IMR-90 (cell line): ENCODE measurements around the gene TEDC1. TPM values are rescaled to one million over a fixed set of nuclear protein-coding genes. Genes with fewer than 3 reads are reported as not detected.

Experiments
- ATAC-seq: fragments of 200-7000 bp; cut with Tn5 transposase; 2 replicates; pipeline ENCODE4 v1.9.1; 2020; ENCODE audit warnings: low read depth, mild to moderate bottlenecking, moderate library complexity
- BruUV-seq: library from RNA; stranded (reverse); fragments of 400-500 nt; replicated peaks from 2 replicates; lab custom pipeline; 2021; lab: Mats Ljungman, UMichigan
- CTCF ChIA-PET: fragments of 300-600 bp; formaldehyde crosslinking; extraction: SDS; loops from one replicate; lab custom pipeline; 2021; ENCODE audit warnings: antibody characterized with exemption; lab: Yijun Ruan, JAX
- POLR2A ChIA-PET: fragments of 300-600 bp; sonication (Branson Sonifier 250); formaldehyde crosslinking; loops from one replicate; lab custom pipeline; 2022; ENCODE audit warnings: antibody characterized with exemption; ENCODE audit not compliant: unreplicated experiment; lab: Charles Lee
- DNase-seq: peaks from one replicate; pipeline ENCODE4 v3.0.0; 2013
- H2AFZ ChIP-seq: replicated peaks from 2 replicates; pipeline ENCODE3; 2013; ENCODE audit warnings: low read length, mild to moderate bottlenecking; ENCODE audit not compliant: poor library complexity
- H2AK5ac ChIP-seq: 2 replicates; pipeline ENCODE4 v1.6.1; 2013; ENCODE audit warnings: low read depth, low read length, inconsistent platforms
- H2AK9ac ChIP-seq: replicated peaks from 2 replicates; pipeline ENCODE3; 2013; ENCODE audit warnings: mild to moderate bottlenecking, low read depth, low read length, moderate library complexity; ENCODE audit not compliant: poor library complexity
- H2BK120ac ChIP-seq: 2 replicates; pipeline ENCODE4 v1.6.1; 2013; ENCODE audit warnings: low read depth, low read length, inconsistent platforms
- H2BK15ac ChIP-seq: 3 replicates; pipeline ENCODE4 v1.6.1; 2013; ENCODE audit warnings: low read depth, low read length, inconsistent platforms
- H2BK20ac ChIP-seq: 2 replicates; pipeline ENCODE4 v1.6.1; 2013; ENCODE audit warnings: low read depth, mild to moderate bottlenecking, inconsistent platforms, low read length, moderate library complexity
- H2BK5ac ChIP-seq: 2 replicates; pipeline ENCODE4 v1.6.1; 2013; ENCODE audit warnings: mild to moderate bottlenecking, low read depth, low read length, inconsistent platforms; ENCODE audit not compliant: poor library complexity, severe bottlenecking
- H3K14ac ChIP-seq: replicated peaks from 2 replicates; pipeline ENCODE4 v1.6.1; 2013; ENCODE audit warnings: low read depth, low read length, inconsistent platforms
- H3K18ac ChIP-seq: 2 replicates; pipeline ENCODE4 v1.6.1; 2013; ENCODE audit warnings: low read depth, low read length, control low read depth
- H3K23ac ChIP-seq: 2 replicates; pipeline ENCODE4 v1.6.1; 2013; ENCODE audit warnings: low read depth, low read length, inconsistent platforms
- H3K27ac ChIP-seq: 2 replicates; pipeline ENCODE4 v1.5.1; 2013; ENCODE audit warnings: mild to moderate bottlenecking, control low read depth, low read length; ENCODE audit not compliant: insufficient read depth
- H3K27me3 ChIP-seq: 2 replicates; pipeline ENCODE4 v1.6.1; 2013; ENCODE audit warnings: low read length; ENCODE audit not compliant: control insufficient read depth, insufficient read depth
- H3K36me3 ChIP-seq: 2 replicates; pipeline ENCODE4 v1.6.1; 2013; ENCODE audit warnings: low read length, mixed read lengths; ENCODE audit not compliant: control insufficient read depth, insufficient read depth
- H3K4ac ChIP-seq: 2 replicates; pipeline ENCODE4 v1.6.1; 2013; ENCODE audit warnings: low read depth, low read length, inconsistent platforms
- H3K4me1 ChIP-seq: 2 replicates; pipeline ENCODE4 v1.6.1; 2013; ENCODE audit warnings: low read length, mixed read lengths; ENCODE audit not compliant: control insufficient read depth, insufficient read depth
- H3K4me2 ChIP-seq: 2 replicates; pipeline ENCODE4 v1.6.1; 2013; ENCODE audit warnings: low read depth, mild to moderate bottlenecking, control low read depth, low read length, moderate library complexity
- H3K4me3 ChIP-seq: 2 replicates; pipeline ENCODE4 v1.5.1; 2013; ENCODE audit warnings: low read depth, mild to moderate bottlenecking, control low read depth, low read length, moderate library complexity; ENCODE audit not compliant: insufficient read depth
- H3K56ac ChIP-seq: 2 replicates; pipeline ENCODE4 v1.6.1; 2013; ENCODE audit warnings: low read length, inconsistent platforms; ENCODE audit not compliant: insufficient read depth; ENCODE audit errors: extremely low read depth
- H3K79me1 ChIP-seq, 2 experiments: 2 replicates each; pipeline ENCODE4 v1.6.1; 2013; ENCODE audit warnings: low read length in 2 of 2, inconsistent platforms in 1 of 2, low read depth in 1 of 2
- H3K9ac ChIP-seq: 2 replicates; pipeline ENCODE4 v1.6.1; 2013; ENCODE audit warnings: low read depth, low read length, control low read depth
- H3K9me1 ChIP-seq: 2 replicates; pipeline ENCODE4 v1.6.1; 2013; ENCODE audit warnings: low read length, inconsistent platforms; ENCODE audit not compliant: insufficient read depth
- H3K9me3 ChIP-seq: 2 replicates; pipeline ENCODE4 v1.6.1; 2013; ENCODE audit warnings: low read length; ENCODE audit not compliant: control insufficient read depth, insufficient read depth
- H4K20me1 ChIP-seq: 2 replicates; pipeline ENCODE4 v1.6.1; 2013; ENCODE audit warnings: low read length, inconsistent platforms; ENCODE audit not compliant: insufficient read depth
- H4K5ac ChIP-seq: 2 replicates; pipeline ENCODE4 v1.6.1; 2013; ENCODE audit warnings: mild to moderate bottlenecking, low read depth, low read length, control low read depth
- H4K8ac ChIP-seq, 2 experiments: 2 replicates each; pipeline ENCODE4 v1.6.1; 2013; ENCODE audit warnings: low read depth in 2 of 2, low read length in 2 of 2, control low read depth in 1 of 2, inconsistent platforms in 1 of 2
- H4K91ac ChIP-seq: 2 replicates; pipeline ENCODE4 v1.6.1; 2013; ENCODE audit warnings: low read depth, low read length, inconsistent platforms; ENCODE audit not compliant: insufficient read depth
- BHLHE40 ChIP-seq: fragments of 150-350 bp; IDR thresholded peaks from 2 replicates; pipeline ENCODE4 v1.6.1; 2016; ENCODE audit warnings: mild to moderate bottlenecking, low read depth, low read length
- CTCF ChIP-seq: conservative IDR thresholded peaks from 2 replicates; pipeline ENCODE4 v1.5.1; 2012; ENCODE audit warnings: mild to moderate bottlenecking, low read depth, low read length, improper control_type of control experiment
- FOS ChIP-seq: fragments of 150-350 bp; IDR thresholded peaks from 2 replicates; pipeline ENCODE4 v1.6.1; 2016; ENCODE audit warnings: low read depth, low read length
- MAFK ChIP-seq: IDR thresholded peaks from 2 replicates; pipeline ENCODE4 v1.6.1; 2012; ENCODE audit warnings: low read depth, low read length, improper control_type of control experiment
- MXI1 ChIP-seq: IDR thresholded peaks from 2 replicates; pipeline ENCODE4 v1.6.1; 2012; ENCODE audit warnings: low read depth, mild to moderate bottlenecking, low read length, moderate library complexity, borderline replicate concordance
- RAD21 ChIP-seq: IDR thresholded peaks from 2 replicates; pipeline ENCODE4 v1.6.1; 2012; ENCODE audit warnings: low read length, improper control_type of control experiment
- RCOR1 ChIP-seq: IDR thresholded peaks from 2 replicates; pipeline ENCODE4 v1.6.1; 2012; ENCODE audit warnings: mild to moderate bottlenecking, low read length, improper control_type of control experiment; ENCODE audit not compliant: insufficient replicate concordance
- RFX5 ChIP-seq: IDR thresholded peaks from 2 replicates; pipeline ENCODE4 v1.8.0; 2012; ENCODE audit warnings: low read depth, mild to moderate bottlenecking, low read length, moderate library complexity
- WGBS, 2 experiments: methylation state at CpG; one replicate each; pipeline versions ENCODE4 v1.1.5 to v1.1.7; 2013; ENCODE audit warnings: missing lambda C conversion rate in 2 of 2; ENCODE audit not compliant: insufficient read length in 1 of 2; ENCODE audit errors: extremely low coverage in 2 of 2; 5-methylcytosine and 5-hydroxymethylcytosine counted together
- dilution Hi-C: fragments of 300-500 bp; cut with HindIII; formaldehyde crosslinking; loops from one replicate; pipeline ENCODE4 v1.14.3; 2018; ENCODE audit warnings: low sequenced_read_pairs; ENCODE audit not compliant: unreplicated experiment
- in situ Hi-C: fragments of 300-500 bp; cut with MboI; formaldehyde crosslinking; loops from 3 replicates; pipeline ENCODE4 v1.14.3; 2019; ENCODE audit warnings: low sequenced_read_pairs, inconsistent platforms, mixed read lengths
- intact Hi-C: fragments of 100-400 bp; cut with micrococcal nuclease; formaldehyde crosslinking; loops from 2 replicates; pipeline ENCODE4 v1.10.0; 2022
- polyA plus RNA-seq, 3 experiments: library from polyadenylated mRNA; depleted of rRNA; stranded (reverse); fragments of >200 nt; gene quantifications; 2 replicates each; pipeline ENCODE4 v1.2.3, GENCODE V29; 2012; ENCODE audit warnings: low replicate concordance in 1 of 3
- total RNA-seq: library from RNA; depleted of rRNA; stranded (reverse); fragments of >200 nt; gene quantifications from 2 replicates; pipeline ENCODE4 v1.2.3, GENCODE V29; 2012

TEDC1 gene
- total and polyA plus RNA-seq, 2 of the 4 experiments (the other 2 are of a cell fraction) = 5.7 to 6.4 TPM

GRCh38 chr14:105500036-105500725 lies 9.1 kb downstream of the TEDC1 start:
- Histone ChIP-seq H3K36me3 (no peaks in the 10 kb centered on the region), H3K23ac (no peak overlapping the region), H2BK15ac (no peak overlapping the region), H3K14ac (no peak overlapping the region), H4K8ac (no peak overlapping the region), H3K4me1 (no peaks in the 10 kb centered on the region), H2AK5ac (no peak overlapping the region), H3K9me1 (no peaks in the 10 kb centered on the region), H3K27me3 (no peaks in the 10 kb centered on the region; the same call in 1 of the 2 replicates), H3K9ac (no peak overlapping the region), H2AFZ (no peak overlapping the region), H3K9me3 (no peaks in the 10 kb centered on the region), H2BK5ac (no peak overlapping the region), H3K4me3 (no peak overlapping the region), H4K91ac (no peak overlapping the region), H3K56ac (no peak overlapping the region), H4K20me1 (no peaks in the 10 kb centered on the region), H2BK20ac (no peak overlapping the region), H4K5ac (no peak overlapping the region), H3K4me2 (no peak overlapping the region), H3K27ac (no peak overlapping the region), H3K18ac (no peak overlapping the region), H3K79me1 (no peaks in the 10 kb centered on the region), H2AK9ac (no peak overlapping the region), H2BK120ac (no peak overlapping the region), H3K4ac (no peak overlapping the region)
- DNase-seq (no peak), ATAC-seq (no peak)
- POLR2A ChIA-PET = no interaction called here
- BruUV-seq = no TSS peak
- dilution Hi-C loops (no loop called here), in situ Hi-C loops (no loop called here), intact Hi-C loops (no loop called here)
- CTCF ChIA-PET = no interaction called here
- 88% methylated on average over 12 of the region's 21 CpGs; no CpG with 5 or more reads in 1 of the 2 experiments for WGBS, 2 experiments
- TF ChIP-seq RFX5 (no peak), MXI1 (no peak), MAFK (no peak), CTCF (no peak), RAD21 (no peak), BHLHE40 (no peak), FOS (no peak), RCOR1 (no peak)
